HuH-7.5 (cell line): ENCODE measurements around the gene POTEG.
"Not testable (repeated sequence)": the region's sequence is repeated elsewhere in the genome, so short reads cannot be mapped to it uniquely, and the experiment has no call there.

Experiments used
- DNase-seq: peaks from one replicate; pipeline ENCODE4 v3.0.0; 2011; ENCODE audit warnings: low spot score

Gene POTEG

DNA sequence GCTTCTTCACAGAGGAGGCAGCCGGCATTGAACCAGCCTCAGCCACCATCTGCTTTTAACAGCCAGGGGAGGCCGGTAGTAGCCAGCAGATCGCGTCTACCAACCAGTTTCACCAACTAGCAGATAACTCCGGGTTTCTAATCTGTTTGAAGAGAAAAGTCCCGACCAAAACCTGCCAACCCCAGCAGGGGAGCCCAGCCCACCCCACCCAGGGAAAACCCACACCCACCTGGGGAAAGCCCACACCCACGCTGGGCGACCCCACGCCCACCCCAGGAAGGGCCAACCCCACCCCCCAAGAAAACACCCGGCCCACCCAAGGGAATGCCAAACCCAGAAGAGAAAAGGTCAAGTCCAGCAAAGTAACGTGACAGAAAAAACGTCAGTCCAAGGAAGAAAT is at the start of gene POTEG:
Gene POTEG (minus strand): TSS at position 101 of the 400 bp plus-strand sequence. CDS start 52 bp downstream, at position 49.
- not testable (repeated sequence) for DNase-seq

DNA sequence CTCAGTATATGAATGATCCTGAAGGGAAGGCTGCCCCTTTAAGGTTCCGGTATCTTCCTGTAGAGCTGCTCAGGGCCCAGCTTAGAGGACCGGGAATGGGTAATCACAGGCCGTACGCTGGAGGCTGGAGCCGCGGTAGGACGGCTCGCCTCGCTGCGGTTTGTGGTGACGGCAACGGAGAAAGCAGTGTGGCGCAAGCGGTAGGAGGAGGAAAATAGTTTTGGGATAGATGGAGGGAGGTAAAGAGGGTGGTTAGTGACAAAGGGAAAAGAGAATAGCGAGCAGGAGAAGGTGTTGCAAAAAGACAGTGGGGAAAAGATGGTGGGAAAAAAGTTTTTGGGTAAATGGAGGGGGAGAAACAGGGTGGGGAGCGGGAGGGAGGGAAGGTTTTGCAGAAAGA is 48.0 kb upstream of the POTEG start:
- not testable (repeated sequence) for DNase-seq

- DNase-seq, result not testable (repeated sequence)
Observed at GRCh38 chr14:19481421-19481820, 47.3 kb upstream of the POTEG start.

- DNase-seq, result not testable (repeated sequence)
Observed at GRCh38 chr14:19480491-19480890, 46.4 kb upstream of the POTEG start.

DNA sequence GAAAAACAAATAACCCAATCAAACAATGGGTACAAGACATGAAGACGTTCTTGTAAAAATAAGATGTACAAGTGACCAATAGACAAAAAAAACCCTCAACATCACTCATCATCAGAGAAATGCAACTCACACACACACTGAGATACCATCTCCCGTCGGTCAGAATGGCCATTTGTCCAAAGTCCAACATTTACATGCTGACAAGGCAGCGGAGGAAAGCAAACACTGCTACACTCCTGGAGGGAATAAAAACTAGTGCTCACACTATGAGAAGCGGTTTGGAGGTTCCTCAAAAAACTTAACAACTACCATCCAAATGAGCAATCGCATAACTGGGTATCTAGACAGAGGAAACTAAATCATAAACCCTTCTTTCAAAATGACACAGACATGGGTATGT is 11.6 kb upstream of the POTEG start:
- not testable (repeated sequence) for DNase-seq

- not testable (repeated sequence) for DNase-seq
Observed at GRCh38 chr14:19439826-19440225, 5.7 kb upstream of the POTEG start.

DNA sequence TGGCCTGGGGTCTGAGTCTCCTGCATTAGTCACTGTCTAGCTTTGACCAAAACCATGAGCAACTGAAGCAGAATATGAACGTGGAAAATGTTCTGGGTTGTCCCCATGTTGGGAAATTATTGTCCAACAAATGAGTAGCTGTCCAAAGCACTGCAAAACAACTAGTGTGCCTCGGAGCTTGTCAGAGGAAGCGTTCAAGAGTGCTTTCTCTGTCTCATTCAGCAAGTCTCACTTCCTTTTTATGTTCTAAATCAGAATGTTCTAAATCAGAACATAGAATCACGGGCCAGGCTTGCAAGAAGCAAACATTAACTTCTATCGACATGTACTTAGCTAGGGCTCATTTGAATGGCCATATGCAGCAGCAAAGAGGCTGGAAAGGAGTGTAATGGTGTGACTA is 5.1 kb upstream of the POTEG start:
- not testable (repeated sequence) for DNase-seq

- DNase-seq, result not testable (repeated sequence)
Observed at GRCh38 chr14:19437126-19437443, 2.9 kb upstream of the POTEG start.

DNA sequence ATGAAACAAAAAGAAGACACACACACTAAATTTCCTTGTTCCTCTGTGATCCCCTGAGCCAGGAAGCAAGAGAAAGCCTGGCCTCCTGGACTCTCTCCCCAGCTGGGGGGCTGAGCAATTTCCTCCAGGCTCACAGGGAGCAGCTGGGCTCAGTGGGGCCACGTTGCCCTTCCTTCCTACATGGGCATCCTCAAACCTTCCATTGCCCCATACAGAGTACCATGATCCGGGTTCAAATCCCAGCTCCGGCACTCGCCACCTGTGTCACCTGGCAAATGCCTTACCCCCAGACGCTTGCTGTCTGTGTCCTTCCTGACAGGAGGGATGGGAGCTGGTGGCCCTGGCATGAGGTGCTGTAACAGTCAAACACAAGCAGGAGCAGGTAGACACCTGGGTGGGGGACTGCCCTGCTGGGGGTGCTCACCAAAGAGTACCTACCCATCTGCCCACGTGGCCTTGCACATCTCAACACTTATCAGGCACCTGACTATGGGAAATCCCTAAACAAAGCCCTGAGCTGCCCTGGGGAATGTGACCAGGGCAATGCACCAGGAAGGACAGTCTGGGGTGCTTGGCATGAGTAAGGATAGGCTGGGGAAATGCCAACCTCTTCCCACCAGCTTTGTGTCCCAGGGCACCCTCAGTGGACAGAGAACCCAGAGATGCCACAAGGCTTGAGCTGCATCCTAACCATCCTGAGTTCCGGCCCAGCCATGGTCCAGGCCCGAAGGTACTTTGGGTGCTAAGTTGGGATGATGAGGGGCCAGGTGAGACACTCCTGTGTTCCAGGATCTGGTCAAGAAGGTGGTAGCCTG is 2.4 kb upstream of the POTEG start:
- DNase-seq, result not testable (repeated sequence)

- not testable (repeated sequence) for DNase-seq
Observed at GRCh38 chr14:19435852-19436251, 1.7 kb upstream of the POTEG start.

GRCh38 chr14:19434891-19435290 is 750 bp upstream of the POTEG start:
- DNase-seq, result not testable (repeated sequence)

GRCh38 chr14:19433765-19434164 is 376 bp downstream of the POTEG start:
- DNase-seq, result not testable (repeated sequence)

- DNase-seq, result not testable (repeated sequence)
Observed at GRCh38 chr14:19408519-19408918, 25.6 kb downstream of the POTEG start.

- not testable (repeated sequence) for DNase-seq
Observed at GRCh38 chr14:19402097-19402496, 32.0 kb downstream of the POTEG start.

GRCh38 chr14:19394727-19395126 is 39.4 kb downstream of the POTEG start:
- DNase-seq, result not testable (repeated sequence)

DNA sequence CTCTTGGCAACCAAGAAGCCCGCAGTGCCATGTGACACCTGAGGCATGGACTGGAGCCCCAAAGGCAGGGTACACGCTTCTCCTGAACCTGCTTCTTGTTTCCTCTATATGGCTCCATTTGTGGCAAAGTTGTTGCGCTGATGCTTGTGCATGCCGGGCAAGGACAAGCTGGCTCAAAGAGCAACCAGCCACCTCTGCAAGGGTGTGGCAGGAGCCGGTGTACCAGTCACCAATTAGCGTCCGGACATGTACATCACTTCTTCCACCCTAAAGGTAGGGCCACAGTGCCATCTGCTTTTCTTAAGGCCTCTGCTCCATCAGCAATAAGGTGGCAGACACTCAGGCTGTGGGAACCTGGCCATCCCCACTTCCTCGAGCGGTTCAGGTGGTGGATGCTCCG is 43.9 kb downstream of the POTEG start:
- not testable (repeated sequence) for DNase-seq

DNA sequence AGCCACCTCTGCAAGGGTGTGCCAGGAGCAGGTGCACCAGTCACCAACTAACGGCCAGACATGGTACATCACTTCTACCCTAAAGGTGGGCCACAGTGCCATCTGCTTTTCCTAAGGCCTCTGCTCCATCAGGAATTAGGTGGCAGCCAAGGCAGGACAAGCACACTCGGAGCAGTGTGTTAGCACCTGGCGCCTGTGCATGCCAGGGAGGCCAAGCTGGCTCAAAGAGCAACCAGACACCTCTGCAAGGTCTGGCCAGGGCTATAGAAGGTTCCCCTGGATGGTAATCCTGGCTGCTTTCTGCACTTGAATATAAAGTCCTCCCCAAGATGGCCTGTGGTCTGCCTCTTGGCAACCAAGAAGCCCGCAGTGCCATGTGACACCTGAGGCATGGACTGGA is 45.4 kb downstream of the POTEG start:
- DNase-seq, result not testable (repeated sequence)

- not testable (repeated sequence) for DNase-seq
Observed at GRCh38 chr14:19386996-19387395, 47.1 kb downstream of the POTEG start.

- not testable (repeated sequence) for DNase-seq
Observed at GRCh38 chr14:19386309-19386708, 47.8 kb downstream of the POTEG start.

GRCh38 chr14:19384088-19384781 is 49.9 kb downstream of the POTEG start:
- DNase-seq, result not testable (repeated sequence)

DNA sequence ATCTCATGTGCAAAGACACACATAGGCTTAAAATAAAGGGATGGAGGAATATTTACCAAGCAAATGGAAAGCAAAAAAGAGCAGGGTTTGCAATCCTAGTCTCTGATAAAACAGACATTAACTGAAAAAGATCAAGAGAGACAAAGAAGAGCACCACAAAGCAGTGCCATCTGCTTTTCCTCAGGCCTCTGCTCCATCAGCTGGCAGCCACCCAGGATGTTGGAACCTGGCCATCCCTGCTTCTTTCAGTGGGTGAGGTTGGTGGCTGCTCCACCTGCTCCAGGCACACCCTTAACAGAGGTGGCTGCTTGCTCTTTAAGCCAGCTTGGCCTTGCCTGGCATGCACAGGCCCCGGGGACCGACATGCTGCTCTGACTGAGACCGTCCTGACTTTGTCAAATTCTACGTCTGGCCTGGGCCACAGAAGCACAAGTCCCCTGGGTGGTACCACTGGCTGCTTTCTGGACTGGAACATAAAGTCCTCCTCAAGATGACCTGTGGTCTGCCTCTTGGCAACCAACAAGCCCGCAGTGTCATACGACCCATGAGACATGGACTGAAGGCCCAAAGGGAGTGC is 51.0 kb downstream of the POTEG start:
- not testable (repeated sequence) for DNase-seq

GRCh38 chr14:19380137-19380536 is 54.0 kb downstream of the POTEG start:
- not testable (repeated sequence) for DNase-seq

- not testable (repeated sequence) for DNase-seq
Observed at GRCh38 chr14:19374451-19374903, 59.7 kb downstream of the POTEG start.
